GM18511 (cell line): Measurements from ENCODE around the gene KDM4C.
"Not testable (repeated sequence)": the region's sequence is repeated elsewhere in the genome, so short reads cannot be mapped to it uniquely, and the experiment has no call there.

Source experiments
- ATAC-seq: cut with Tn5 transposase; IDR thresholded peaks from one replicate; pipeline ENCODE4 v1.9.1; 2021; ENCODE audit warnings: mild to moderate bottlenecking, moderate library complexity; ENCODE audit not compliant: unreplicated experiment

The KDM4C gene

DNA sequence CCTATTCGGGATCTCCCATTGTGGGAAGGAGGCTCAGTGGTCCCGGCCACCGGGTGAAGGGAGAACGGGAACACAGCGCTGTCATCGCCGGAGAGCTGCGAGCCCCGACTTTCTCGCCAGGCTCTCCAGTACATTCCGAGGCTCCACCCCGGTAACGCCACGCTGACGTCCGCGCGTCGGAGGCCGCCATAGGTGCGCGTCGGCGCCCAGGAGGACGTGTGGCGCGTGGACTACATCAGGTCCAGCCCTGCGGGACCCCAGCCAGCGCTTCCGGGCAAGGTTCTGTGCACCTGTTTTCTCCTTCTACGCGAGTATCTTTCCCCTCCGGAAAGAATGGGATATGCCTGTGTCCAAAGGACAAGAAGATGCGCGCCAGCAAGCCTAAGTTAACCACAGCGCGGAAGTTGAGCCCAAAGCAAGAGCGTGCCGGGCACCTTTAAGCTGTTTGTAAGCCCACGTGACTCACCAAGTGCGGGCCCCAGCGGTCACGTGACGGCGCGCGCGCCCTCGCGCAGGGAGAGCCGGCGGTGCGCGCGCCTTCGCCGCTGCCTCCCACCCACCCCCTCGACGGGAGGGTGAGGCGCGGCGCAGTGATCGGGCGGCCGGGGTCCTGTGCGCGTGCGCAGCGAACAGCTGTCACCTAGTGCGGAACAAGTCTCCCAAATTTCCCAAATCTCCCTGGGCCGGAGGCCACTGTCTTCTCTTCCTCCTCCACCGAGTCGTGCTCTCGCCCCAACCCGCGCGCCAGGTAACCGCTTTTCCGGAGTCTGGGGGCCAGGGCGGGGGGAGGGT, at the start of gene KDM4C:
Gene KDM4C (plus strand): TSS at position 518 of the 792 bp plus-strand sequence. CDS start 35,016 bp downstream, outside the sequence.
- peak; percentile 85 for ATAC-seq

DNA sequence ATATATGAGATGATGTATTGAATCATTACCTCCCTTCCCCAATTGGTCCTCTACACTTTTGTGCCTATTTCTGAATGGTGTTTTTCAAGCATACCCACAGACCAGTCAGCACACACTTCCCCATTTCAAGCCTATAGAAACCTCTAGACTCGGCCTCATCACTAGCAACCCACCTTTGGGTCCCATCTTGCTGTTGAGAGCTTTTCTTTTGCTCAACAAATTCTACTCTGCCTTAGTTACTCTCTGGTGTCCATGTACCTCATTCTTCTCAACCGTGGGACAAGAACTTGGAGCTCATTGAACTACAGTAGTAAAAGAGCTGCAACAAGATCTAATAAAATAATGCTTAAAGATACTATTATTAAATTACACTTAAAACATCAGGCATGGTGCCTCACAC, 49.0 kb upstream of the KDM4C start:
- no peak for ATAC-seq

DNA sequence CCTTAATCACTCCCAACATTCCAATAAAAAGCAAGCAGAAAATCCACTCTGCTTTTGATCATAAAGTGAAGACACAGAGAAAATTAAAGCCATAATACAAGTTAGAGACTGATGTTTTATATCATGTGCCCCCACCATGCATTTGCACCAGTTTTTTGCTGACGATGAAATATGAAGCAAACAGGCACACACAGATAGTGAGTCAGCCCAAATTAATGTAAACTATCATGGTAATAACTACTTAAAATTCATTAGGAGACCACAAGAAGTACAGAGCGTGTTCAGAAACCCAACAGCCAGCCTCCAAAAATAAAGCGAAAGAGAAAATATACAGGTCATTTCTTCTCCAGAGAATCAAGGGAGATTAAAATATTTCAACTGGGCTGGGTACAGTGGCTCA, 46.4 kb upstream of the KDM4C start:
- no peak for ATAC-seq

DNA sequence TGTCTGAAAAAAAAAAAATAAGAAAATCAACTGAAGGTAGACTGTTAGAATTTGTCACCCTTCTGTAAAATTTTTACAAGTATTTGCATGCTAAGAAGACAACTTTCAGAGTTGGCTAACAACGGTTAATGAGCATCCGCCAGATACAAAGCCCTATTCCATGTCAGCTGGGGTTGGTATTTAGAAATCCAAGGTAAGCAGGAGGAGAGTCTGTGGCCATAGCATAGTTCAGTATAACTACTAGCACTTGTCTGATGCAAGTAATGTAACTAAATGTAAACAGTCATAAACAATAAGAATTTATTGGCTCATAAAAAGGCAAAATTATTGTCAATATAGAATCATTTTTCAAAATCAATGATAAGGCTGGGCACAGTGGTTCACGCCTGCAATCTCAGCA, 45.7 kb upstream of the KDM4C start:
- ATAC-seq: no peak

DNA sequence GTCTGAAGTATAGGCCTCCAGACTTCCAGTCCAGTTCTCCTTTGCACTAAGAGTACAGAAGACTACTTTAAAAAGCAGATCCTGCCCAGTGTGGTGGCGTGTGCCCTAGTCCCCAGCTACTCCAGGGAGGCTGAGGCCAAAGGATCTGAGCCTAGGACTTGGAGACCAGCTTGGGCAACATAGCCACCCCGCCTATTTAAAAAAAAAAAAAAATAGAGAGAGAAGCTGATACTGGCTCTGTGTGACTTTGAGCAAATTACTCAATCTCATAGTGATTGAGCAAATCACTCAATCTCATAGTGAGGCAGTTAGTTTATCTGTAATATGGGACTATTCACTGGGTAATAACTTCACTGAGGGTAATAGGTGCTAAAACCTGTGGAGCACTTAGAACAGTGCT, 43.6 kb upstream of the KDM4C start:
- ATAC-seq: no peak

DNA sequence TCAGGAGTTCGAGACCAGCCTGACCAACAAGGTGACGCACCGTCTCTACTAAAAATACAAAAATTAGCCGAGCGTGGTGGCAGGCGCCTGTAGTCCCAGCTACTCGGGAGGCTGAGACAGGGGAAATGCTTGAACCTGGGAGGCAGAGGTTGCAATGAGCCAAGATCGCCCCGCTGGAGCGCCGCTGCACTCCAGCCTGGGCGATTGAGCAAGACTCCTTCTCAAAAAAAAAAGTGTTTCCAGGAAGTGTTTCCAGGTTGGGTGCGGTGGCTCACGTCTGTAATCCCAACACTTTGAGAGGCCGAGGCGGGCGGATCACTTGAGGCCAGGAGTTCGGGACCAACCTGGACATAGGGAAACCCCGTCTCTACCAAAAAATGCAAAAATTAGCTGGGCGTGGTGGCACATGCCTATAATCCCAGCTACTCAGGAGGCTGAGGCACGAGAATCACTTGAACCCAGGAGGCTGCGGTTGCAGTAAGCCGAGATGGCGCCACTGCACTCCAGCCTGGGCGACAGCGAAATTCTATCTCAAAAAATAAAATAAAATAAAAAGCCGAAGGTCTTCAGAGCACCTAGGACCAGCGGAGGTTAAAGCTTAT, 42.5 kb upstream of the KDM4C start:
- not testable (repeated sequence) for ATAC-seq

DNA sequence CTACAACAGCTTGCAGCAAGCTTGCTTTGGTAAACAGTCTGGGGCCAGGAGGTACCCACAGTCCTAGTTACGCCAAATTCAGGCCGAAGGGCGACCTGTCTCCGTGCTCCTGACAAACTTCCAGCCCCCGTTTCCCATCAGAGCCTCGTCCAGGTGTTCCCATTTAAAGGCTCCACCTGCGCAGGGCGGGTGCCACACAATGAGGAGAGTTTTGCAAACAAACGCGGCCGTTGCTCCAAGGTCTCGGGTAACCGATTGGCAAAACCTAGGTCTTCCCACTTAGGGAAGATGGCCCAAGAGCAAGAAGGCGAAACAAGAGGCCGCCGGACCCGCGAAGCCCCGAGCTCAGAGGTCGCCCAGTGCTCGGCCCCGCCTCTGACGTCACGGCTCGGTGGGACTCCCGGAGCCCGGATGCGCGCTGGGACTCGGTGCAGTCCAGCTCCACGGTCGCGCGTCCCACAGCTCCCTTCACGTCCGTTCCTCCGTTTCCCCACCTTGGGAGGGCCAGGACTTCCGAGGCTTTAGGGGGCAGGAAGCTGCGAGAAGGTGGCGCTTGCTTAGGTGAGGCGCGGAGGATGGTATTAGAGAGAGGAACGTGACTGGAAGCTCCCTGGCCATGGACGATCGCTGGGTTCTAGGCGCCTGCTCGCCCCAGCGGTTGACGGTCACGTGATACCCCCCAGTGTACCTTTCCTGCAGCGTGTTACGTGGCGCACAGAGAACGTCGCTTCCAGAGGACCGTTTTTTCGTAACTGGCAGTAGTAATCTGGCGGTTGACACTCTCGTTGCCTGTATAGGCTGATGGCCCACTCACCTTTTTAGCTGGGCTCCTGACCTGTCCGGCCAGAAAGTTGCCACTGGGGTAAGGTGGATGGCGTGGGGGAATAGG, 41.8 kb upstream of the KDM4C start:
- ATAC-seq: peak; percentile 94

DNA sequence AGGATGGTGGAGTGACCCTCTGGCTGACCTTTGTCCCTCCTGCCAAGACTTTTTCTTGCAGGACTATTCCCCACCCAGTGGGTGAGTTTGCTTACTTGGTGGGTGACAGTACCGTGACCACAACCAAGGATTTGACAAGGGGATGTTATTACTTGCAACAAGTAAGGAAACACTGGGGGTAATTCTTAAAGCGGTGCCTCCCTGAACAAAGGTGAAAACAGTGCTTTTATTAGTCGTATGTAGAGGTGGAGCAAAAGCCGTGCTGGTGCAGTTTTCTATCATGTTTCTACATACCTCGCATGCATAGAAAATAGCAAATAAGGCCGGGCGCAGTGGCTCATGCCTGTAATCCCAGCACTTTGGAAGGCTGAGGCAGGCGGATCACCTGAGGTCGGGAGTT, 41.0 kb upstream of the KDM4C start:
- ATAC-seq: no peak

DNA sequence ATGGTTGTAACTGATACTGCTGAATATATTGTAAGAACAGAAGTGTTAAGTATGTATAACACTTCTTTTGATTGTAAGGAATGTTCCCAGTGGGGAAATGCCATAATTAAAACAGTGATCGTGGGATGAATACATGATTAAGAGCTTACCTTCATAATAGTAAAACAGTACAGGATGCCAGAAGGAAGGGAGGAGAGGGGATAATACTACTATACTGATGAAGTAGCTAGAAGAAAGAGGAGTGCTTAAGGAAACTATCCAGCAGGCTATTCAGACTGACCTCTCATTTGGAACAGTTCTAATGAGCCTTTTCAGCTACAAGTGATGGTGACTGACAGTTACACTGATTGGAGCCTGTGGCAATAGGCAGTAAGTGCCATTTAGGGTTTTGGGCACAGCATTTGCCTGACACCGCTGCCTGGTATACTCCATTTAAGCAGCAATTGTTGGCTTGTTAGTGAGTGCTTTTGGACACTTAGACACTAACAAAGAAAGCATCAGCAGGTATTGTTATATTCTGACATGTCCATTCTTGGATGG, 33.8 kb upstream of the KDM4C start:
- ATAC-seq: no peak

DNA sequence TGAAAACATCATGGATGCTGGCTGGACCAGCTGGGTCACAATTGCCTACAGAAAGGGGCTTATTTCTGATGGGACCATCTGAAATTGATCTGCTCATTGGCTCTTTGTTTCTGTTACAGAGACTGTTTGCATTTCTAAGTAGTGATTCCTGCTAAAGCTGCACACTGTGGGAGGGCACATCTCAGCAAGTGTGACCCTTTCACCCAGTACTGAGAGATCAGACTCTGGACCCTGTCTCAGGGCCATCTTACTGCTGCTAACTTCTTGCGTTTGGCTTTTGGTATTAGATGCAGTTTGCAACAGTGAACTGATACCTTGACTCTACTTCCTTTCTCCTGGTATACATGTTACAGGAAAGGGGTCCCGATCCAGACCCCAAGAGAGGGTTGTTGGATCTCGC, 24.5 kb upstream of the KDM4C start:
- no peak for ATAC-seq

DNA sequence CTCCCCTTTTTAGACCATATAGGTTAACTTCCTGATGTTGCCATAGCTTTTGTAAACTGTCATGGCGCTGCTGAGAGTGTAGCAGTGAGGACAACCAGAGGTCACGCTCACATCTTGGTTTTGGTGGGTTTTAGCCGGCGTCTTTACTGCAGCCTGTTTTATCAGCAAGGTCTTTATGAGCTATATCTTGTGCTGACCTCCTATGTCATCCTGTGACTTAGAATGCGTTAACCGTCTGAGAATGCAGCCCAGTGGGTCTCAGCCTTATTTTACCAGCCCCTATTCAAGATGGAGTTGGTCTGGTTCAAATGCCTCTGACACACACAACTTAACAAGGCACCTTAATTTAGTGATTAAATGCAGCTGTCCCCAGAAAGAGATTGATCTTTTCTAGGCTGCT, 23.9 kb upstream of the KDM4C start:
- ATAC-seq: no peak

DNA sequence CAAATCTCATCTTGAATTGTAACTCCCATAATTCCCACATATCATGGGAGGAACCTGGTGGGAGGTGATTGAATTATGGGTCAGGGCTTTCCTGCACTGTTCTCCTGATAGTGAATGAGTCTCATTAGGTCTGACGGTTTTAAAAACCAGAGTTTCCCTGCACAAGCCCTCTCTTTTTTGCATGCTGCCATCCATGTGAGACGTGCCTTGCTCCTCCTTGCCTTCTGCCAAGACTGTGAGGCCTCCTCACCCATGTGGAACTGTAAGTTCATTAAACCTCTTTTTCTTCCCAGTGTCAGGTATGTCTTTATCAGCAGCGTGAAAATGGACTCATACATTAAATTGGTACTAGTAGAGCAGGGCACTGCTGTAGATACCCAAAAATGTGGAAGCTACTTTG, 22.4 kb upstream of the KDM4C start:
- no peak for ATAC-seq

DNA sequence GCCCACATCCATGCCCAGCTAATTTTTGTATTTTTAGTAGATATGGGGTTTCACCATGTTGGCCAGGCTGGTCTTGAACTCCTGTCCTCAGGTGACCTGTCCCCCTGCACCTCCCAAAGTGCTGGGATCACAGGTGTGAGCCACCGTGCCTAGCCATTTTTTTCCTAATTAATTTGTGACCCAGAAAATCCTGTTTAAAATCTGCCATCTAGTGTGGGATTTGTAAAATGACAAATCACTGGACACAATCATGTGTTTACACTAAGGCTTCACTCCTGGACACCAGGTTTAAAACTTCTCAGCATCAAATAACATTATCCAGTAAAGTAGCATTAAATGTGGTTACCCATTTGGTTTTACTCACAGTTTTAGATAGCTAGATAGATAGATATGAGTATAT, 18.6 kb upstream of the KDM4C start:
- ATAC-seq: no peak

DNA sequence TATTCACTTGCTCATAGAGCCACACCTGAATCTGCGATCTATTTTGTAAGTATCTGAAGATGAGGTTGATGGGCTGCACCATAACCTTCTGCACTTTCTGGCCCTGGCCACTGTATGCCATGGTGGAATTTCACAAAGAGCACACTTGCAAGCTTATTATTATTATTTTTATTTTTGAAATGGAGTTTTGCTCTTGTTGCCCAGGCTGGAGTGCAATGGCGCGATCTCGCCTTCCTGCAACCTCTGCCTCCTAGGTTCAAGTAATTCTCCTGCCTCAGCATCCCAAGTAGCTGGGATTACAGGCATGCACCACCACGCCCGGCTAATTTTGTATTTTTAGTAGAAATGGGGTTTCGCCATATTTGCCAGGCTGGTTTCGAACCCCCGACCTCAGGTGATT, 8.9 kb upstream of the KDM4C start:
- not testable (repeated sequence) for ATAC-seq

DNA sequence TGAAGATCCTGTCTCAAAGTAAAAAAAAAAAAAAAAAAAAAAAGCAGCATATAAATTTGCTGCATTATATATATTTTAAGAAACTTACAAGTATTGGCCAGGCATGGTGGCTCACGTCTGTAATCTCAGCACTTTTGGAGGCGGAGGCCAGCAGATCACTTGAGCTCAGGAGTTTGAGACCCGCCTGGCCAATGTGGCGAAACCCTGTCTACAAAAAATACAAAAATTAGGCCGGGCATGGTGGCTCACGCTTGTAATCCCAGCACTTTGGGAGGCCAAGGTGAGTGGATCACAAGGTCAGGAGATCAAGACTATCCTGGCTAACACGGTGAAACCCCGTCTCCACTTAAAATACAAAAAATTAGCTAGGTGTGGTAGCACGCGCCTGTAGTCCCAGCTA, 2.9 kb upstream of the KDM4C start:
- ATAC-seq: not testable (repeated sequence)

DNA sequence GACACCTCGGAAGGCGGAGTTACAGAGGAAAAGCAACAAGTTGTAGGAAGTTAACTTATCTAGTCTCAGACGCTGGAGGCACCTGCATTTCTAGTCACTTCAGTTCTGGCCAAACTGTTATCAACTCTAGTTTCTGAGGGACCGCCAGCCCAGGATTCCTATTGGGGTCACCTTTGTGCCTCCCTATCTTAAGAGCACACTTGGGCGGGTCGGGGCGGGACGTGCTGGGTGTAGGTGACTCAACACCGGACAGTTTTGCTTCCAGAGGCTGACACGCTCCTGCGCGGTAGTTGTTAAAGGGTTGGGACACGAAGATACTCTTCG, 679 bp upstream of the KDM4C start:
- ATAC-seq: peak; percentile 47

DNA sequence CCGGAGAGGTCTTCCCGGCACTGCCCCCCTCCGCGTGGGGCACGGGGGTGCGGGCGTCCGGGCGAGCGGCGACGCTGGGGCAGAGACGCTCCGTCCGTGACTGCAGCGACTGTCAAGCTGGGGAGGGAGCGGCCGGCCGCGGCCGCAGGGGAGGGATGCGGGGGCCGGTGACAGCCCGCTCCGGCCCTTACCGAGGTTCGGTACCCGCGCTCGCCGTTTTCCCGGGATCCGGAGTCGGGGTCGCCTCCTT, 400 bp downstream of the KDM4C start:
- peak; percentile 27 for ATAC-seq

DNA sequence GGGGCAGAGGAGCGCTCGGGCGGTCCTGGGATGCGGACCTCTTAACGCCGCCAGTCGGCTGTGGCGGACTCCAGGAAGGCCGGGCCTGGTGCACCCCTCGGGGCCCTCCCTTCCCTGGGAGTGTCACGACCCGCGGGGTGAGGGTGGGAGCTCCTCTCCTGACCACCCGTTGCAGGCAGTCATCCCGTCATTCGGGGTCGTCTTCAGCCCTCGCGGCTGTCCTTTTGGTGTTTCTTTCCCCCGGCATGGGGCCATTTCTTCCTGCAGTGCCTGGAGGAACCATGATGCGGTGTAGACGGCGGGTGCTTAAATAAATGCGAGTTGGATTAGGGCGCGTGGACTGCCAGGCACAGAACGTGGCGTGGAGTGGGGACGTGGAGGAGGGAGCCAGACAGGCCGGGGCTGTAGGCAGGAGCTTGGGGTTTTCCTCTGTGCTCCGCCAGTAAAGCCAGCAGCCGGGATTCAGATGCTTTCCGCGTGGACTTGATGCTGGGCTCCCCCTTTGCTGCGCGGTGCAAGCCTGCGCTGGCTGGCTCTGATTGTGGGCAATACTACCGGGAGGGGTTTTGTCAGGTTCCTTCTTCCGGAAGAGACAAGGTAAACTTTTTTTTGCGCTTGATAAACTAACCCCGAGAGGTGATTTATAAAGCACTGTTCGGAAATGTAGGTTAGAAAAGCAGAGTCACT, 868 bp downstream of the KDM4C start:
- peak; percentile 26 for ATAC-seq

DNA sequence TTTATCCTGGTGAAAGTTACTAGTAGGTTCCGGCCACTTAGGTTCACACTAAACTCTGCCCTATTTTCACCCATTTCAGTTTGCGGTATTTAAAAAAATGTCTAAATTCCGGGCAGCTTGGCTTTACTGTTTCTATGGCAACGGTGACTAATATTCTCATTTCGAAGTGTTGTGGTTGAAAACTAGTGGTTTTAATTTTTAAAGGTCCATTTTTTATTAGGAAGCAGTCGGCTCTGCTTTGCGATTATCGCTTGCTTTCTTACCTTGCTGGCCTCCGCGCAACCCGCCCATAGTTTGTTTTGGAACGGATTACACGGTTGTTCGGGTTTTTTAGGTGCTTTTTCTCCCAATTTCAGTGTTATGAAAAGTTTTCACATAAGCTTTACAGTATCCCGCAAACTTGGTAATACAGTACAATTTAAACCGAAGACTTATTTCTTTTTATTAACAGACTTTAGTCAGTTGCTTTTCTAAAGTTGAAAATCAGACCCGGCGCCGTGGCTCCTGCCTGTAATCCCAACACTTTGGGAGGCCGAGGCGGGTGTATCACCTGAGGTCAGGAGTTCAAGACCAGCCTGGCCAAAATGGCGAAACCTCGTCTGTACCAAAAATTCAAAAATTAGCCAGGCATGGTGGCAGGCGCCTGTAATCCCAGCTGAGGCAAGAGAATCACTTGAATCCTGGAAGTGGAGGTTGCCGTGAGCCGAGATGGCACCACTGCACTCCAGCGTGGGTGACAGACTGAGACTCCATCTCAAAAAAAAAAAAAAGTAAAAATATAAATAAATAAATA, 1.6 kb downstream of the KDM4C start:
- peak; percentile 12 for ATAC-seq

DNA sequence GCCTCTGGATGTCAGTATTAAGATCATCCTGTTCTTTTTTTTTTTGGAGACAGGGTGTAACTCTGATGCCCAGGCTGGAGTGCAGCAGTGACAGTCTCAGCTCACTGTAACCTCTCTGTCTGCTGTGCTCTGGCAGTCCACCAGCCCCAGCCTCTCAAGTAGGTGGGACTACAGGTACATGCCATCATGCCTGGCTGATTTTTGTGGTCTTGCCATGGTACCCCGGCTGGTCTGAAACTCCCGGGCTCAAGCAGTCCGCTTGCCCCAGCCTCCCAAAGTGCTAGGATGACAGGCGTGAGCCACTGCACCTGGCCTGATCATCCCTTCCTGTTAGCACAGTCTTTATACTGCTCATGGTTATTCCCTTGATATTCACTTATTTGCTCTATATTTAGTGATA, 3.5 kb downstream of the KDM4C start:
- ATAC-seq: no peak
